ENCODE results near the gene CLEC18A. TPM values are rescaled to one million over a fixed set of nuclear protein-coding genes. Genes with fewer than 3 reads are reported as not detected.

Gene CLEC18A
- total and polyA plus RNA-seq, 2 of the 8 experiments (the other 6 are each of a cell fraction or from before 2014, with no cell fraction given), result 1.3 to 1.4 TPM

DNA sequence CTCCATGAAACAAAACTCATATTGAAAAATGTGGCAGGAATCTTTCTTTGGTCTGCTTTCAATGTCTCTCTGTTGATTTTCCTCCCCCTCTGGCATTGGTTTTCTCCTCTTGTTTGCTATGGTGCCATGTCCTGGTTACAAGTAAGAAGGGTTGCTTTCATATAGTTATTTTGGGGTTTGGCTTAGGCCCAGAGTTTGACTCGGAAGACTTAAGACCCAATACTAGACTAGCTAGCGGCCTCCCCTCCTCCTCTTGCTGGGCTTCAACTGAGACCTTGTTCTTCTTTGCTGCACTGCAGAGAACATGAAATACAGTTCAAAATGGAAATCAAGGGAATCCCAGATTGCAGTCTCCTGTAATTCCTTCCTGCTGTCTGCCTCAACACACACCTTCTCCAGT lies 30.0 kb upstream of the CLEC18A start:
- H3K79me2 ChIP-seq (ENCODE audit: control insufficient read depth in 1 of 2, insufficient read depth in 2 of 2, low read length in 2 of 2), result no peaks in the 10 kb centered on the region
- no peak overlapping the region for H4K5ac ChIP-seq (ENCODE audit: insufficient read length, low read depth, low read length)
- no peak overlapping the region for H2AFZ ChIP-seq (ENCODE audit: low read length)
- H3K79me1 ChIP-seq (ENCODE audit: low read depth, low read length), result no peaks in the 10 kb centered on the region; the same call in 1 of the 2 replicates
- H2BK120ac ChIP-seq (replicated peaks; ENCODE audit: low read depth, low read length), result no peak overlapping the region
- no peak overlapping the region for H3K27ac ChIP-seq (ENCODE audit: low read depth, low read length)
- no peak overlapping the region for H4K8ac ChIP-seq (ENCODE audit: extremely low read depth, insufficient read depth, low read length)
- H4K20me1 ChIP-seq (replicated peaks in 1 of 2; ENCODE audit: control insufficient read depth in 1 of 2, insufficient read depth in 2 of 2, low read length in 2 of 2), result no peaks in the 10 kb centered on the region
- no peak overlapping the region for H3K14ac ChIP-seq (ENCODE audit: insufficient read length)
- H3K4me1 ChIP-seq (replicated peaks in 1 of 4; ENCODE audit: control insufficient read depth in 3 of 4, insufficient read depth in 4 of 4, low read length in 3 of 4), result peaks cover 5 to 10% (median 8%) of the 10 kb centered on the region in 4 experiments; a peak in 5 of 7 replicates
- no peak overlapping the region for H3K4ac ChIP-seq (replicated peaks; ENCODE audit: insufficient read length, low read depth, low read length)
- no peak overlapping the region for H3K23ac ChIP-seq (ENCODE audit: insufficient read length)
- H3K9ac ChIP-seq (replicated peaks in 1 of 4; ENCODE audit: extremely low read depth in 1 of 4, low read depth in 3 of 4, low read length in 3 of 4), result no peak overlapping the region
- ChIA-PET CTCF (ENCODE audit: partially characterized antibody) (interaction anchor here (0.7 to 2.0 kb wide), 2 partner anchors 9 to 265 kb away, joined by 3 to 12 read pairs; no protein-coding TSS in a partner anchor), POLR2A (ENCODE audit: partially characterized antibody) (interaction anchor here (0.7 kb wide), 1 partner anchor 86 kb away, joined by 3 read pairs; no protein-coding TSS in a partner anchor)
- H3K23me2 ChIP-seq (ENCODE audit: low read depth, low read length), result no peaks in the 10 kb centered on the region
- H3K56ac ChIP-seq (replicated peaks; ENCODE audit: insufficient read length, low read depth, low read length), result no peak overlapping the region
- no peak overlapping the region for H2BK15ac ChIP-seq (ENCODE audit: low read length)
- no peak overlapping the region for H3K4me2 ChIP-seq (ENCODE audit: insufficient read depth in 1 of 2, low read depth in 2 of 2, low read length in 2 of 2)
- no peak overlapping the region for H2AK5ac ChIP-seq (ENCODE audit: low read depth, low read length)
- no peaks in the 10 kb centered on the region; a peak in 1 of 8 replicates for H3K36me3 ChIP-seq (ENCODE audit: control insufficient read depth in 2 of 4, insufficient read depth in 4 of 4, low read length in 3 of 4)
- no peak overlapping the region for H2BK5ac ChIP-seq (ENCODE audit: low read depth, low read length)
- H3K4me3 ChIP-seq (ENCODE audit: extremely low read depth in 1 of 4, insufficient read depth in 2 of 4, low read depth in 3 of 4, low read length in 4 of 4), result no peak overlapping the region
- H3K9me3 ChIP-seq (ENCODE audit: insufficient read depth in 2 of 2, low read depth in 1 of 2, low read length in 1 of 2), result no peaks in the 10 kb centered on the region
- DNase-seq (ENCODE audit: low read depth in 1 of 2, low spot score in 2 of 2) (no peak), FAIRE-seq (no peak)
- no peak overlapping the region for H3K18ac ChIP-seq (ENCODE audit: extremely low read depth, low read length)
- H2BK12ac ChIP-seq (ENCODE audit: low read depth, low read length), result no peak overlapping the region
- no peaks in the 10 kb centered on the region for H3K27me3 ChIP-seq (replicated peaks in 1 of 4; ENCODE audit: control insufficient read depth in 3 of 4, extremely low read depth in 1 of 4, insufficient read depth in 3 of 4, low read length in 3 of 4)
- 89% methylated on average over 2 of the region's 2 CpGs; no CpG with 5 or more reads in 1 of the 2 experiments for WGBS, 2 experiments (ENCODE audit: extremely low coverage in 1 of 2, insufficient coverage in 1 of 2, insufficient read length in 1 of 2, insufficient replicate concordance in 2 of 2, low coverage in 1 of 2, low lambda C conversion rate in 2 of 2, missing lambda C conversion rate in 1 of 2)
- H2BK20ac ChIP-seq (ENCODE audit: low read length), result no peak overlapping the region
- no peak overlapping the region for H4K91ac ChIP-seq (replicated peaks; ENCODE audit: insufficient read length, low read length)
- no peak for TF ChIP-seq SAP30 (IDR thresholded peaks at IDR 0.05; ENCODE audit: insufficient read depth, insufficient replicate concordance, low read length)
- TF ChIP-seq FOSL1 (IDR thresholded peaks at IDR 0.05; ENCODE audit: insufficient read depth, low read depth, low read length), result no peak
- no peak for TF ChIP-seq CBX8 (IDR thresholded peaks at IDR 0.05; ENCODE audit: borderline replicate concordance, low read depth, low read length)
- no peak for TF ChIP-seq KDM4A (IDR thresholded peaks at IDR 0.05; ENCODE audit: low read depth, low read length, severe bottlenecking)
- TF ChIP-seq JUN (IDR thresholded peaks at IDR 0.05; ENCODE audit: low read depth, low read length), result no peak
- TF ChIP-seq TBP (IDR thresholded peaks at IDR 0.05; ENCODE audit: low read depth, low read length), result no peak
- no peak for TF ChIP-seq ATF2 (IDR thresholded peaks at IDR 0.05; ENCODE audit: low read length)
- no peak for TF ChIP-seq YY1 (IDR thresholded peaks at IDR 0.05; ENCODE audit: low read depth, low read length)
- TF ChIP-seq CTBP2 (IDR thresholded peaks at IDR 0.05; ENCODE audit: borderline replicate concordance, insufficient read depth, insufficient read length, low read length), result no peak
- no peak for TF ChIP-seq MAX (IDR thresholded peaks at IDR 0.05)
- no peak for TF ChIP-seq BACH1 (IDR thresholded peaks at IDR 0.05; ENCODE audit: low read length)
- TF ChIP-seq SIX5 (IDR thresholded peaks at IDR 0.05; ENCODE audit: low read depth, low read length), result no peak

All from H1 (cell line).